GM23338 (cell line): Measurements from ENCODE around the gene DOP1B. TPM values are rescaled to one million over a fixed set of nuclear protein-coding genes. Genes with fewer than 3 reads are reported as not detected.

Experiments used
- ATAC-seq: fragments of 200-7000 bp; cut with Tn5 transposase; 3 replicates; pipeline ENCODE4 v1.9.1; 2020
- DNase-seq: peaks from one replicate; pipeline ENCODE4 v3.0.0-alpha.2; 2015; ENCODE audit warnings: low spot score
- H2AFZ ChIP-seq: fragments of 200-600 bp; sonication (generic); 2 replicates; pipeline ENCODE4 v1.8.0; 2016; ENCODE audit warnings: antibody characterized with exemption, mild to moderate bottlenecking, moderate library complexity
- H3F3A ChIP-seq: fragments of 200-600 bp; sonication (generic); replicated peaks from 2 replicates; pipeline ENCODE4 v1.8.0; 2017; ENCODE audit warnings: antibody characterized with exemption, mixed run types, low read depth
- H3K27ac ChIP-seq: fragments of 200-600 bp; sonication (generic); 2 replicates; pipeline ENCODE4 v1.6.1; 2016; ENCODE audit warnings: low read depth
- H3K27me3 ChIP-seq: fragments of 200-600 bp; sonication (generic); 2 replicates; pipeline ENCODE4 v1.8.0; 2016; ENCODE audit warnings: mild to moderate bottlenecking, mixed run types, moderate library complexity; ENCODE audit not compliant: insufficient read depth
- H3K36me3 ChIP-seq: fragments of 200-600 bp; sonication (generic); 2 replicates; pipeline ENCODE4 v1.8.0; 2016; ENCODE audit warnings: mild to moderate bottlenecking; ENCODE audit not compliant: insufficient read depth
- H3K4me1 ChIP-seq: fragments of 200-600 bp; sonication (generic); 2 replicates; pipeline ENCODE4 v1.8.0; 2016; ENCODE audit warnings: mild to moderate bottlenecking, moderate library complexity; ENCODE audit not compliant: insufficient read depth
- H3K4me2 ChIP-seq: fragments of 200-600 bp; sonication (generic); 2 replicates; pipeline ENCODE4 v1.7.1; 2017; ENCODE audit warnings: mixed run types
- H3K4me3 ChIP-seq: fragments of 200-600 bp; sonication (generic); 2 replicates; pipeline ENCODE4 v1.6.1; 2016; ENCODE audit warnings: mixed run types
- H3K79me2 ChIP-seq: fragments of 200-600 bp; sonication (generic); replicated peaks from 2 replicates; pipeline ENCODE4 v1.8.0; 2017; ENCODE audit warnings: mild to moderate bottlenecking; ENCODE audit not compliant: insufficient read depth
- H3K9me2 ChIP-seq: fragments of 200-600 bp; sonication (generic); 2 replicates; pipeline ENCODE4 v1.8.0; 2017; ENCODE audit not compliant: insufficient read depth
- H4K20me1 ChIP-seq: fragments of 200-600 bp; sonication (generic); replicated peaks from 2 replicates; pipeline ENCODE4 v1.8.0; 2017; ENCODE audit warnings: mild to moderate bottlenecking; ENCODE audit not compliant: insufficient read depth
- H3K27ac Mint-ChIP-seq: 2 replicates; pipeline ENCODE4 v1.8.0; 2020; ENCODE audit warnings: inconsistent platforms, mild to moderate bottlenecking, moderate library complexity, mixed read lengths
- H3K27me3 Mint-ChIP-seq: 3 replicates; pipeline ENCODE4 v1.8.0; 2022; ENCODE audit warnings: low read depth, mild to moderate bottlenecking, moderate library complexity, mixed read lengths, inconsistent platforms; ENCODE audit not compliant: insufficient read depth, poor library complexity
- H3K36me3 Mint-ChIP-seq: 3 replicates; pipeline ENCODE4 v1.8.0; 2021; ENCODE audit warnings: low read depth, mild to moderate bottlenecking, inconsistent platforms, moderate library complexity, mixed read lengths
- H3K4me1 Mint-ChIP-seq: 3 replicates; pipeline ENCODE4 v1.8.0; 2020; ENCODE audit warnings: mild to moderate bottlenecking, inconsistent platforms, mixed read lengths
- H3K4me3 Mint-ChIP-seq: 3 replicates; pipeline ENCODE4 v1.8.0; 2021; ENCODE audit warnings: moderate library complexity, mild to moderate bottlenecking, inconsistent platforms, mixed read lengths
- H3K9me3 Mint-ChIP-seq: 3 replicates; pipeline ENCODE4 v1.8.0; 2020; ENCODE audit warnings: moderate library complexity, mild to moderate bottlenecking, inconsistent platforms, mixed read lengths
- CREB1 ChIP-seq: fragments of 250-450 bp; sonication (Bioruptor Pico); IDR thresholded peaks from 2 replicates; pipeline ENCODE4 v1.5.0; 2020; ENCODE audit warnings: low read depth, mild to moderate bottlenecking, moderate library complexity
- EZH2phosphoT487 ChIP-seq: fragments of 200-600 bp; sonication (generic); IDR thresholded peaks from one replicate; pipeline ENCODE4 v1.8.1; 2018; ENCODE audit warnings: antibody characterized with exemption; ENCODE audit not compliant: unreplicated experiment
- ZNF114 ChIP-seq: fragments of 250-450 bp; sonication (Bioruptor Pico); IDR thresholded peaks from 2 replicates; pipeline ENCODE4 v1.5.0; 2020; ENCODE audit warnings: mild to moderate bottlenecking, moderate library complexity
- polyA plus RNA-seq: library from polyadenylated mRNA; unstranded; fragments of >200 nt; fragmentation: Nextera tagmentation; extraction: Ambion mirVana; gene quantifications from 2 replicates; pipeline ENCODE4 v1.2.1, GENCODE V29; 2016
- total RNA-seq: library from RNA; depleted of rRNA; stranded (reverse); fragments of >200 nt; shearing (Covaris generic); gene quantifications from 2 replicates; pipeline ENCODE4 v1.2.3, GENCODE V29; 2014; rRNA removed

Gene DOP1B
- total and polyA plus RNA-seq, 2 experiments from 2014 or later: 4.9 to 18.0 TPM

GRCh38 chr21:36205962-36206361 lies 49.3 kb downstream of the DOP1B start:
- H3K27ac ChIP-seq: no peak overlapping the region
- no peak for ATAC-seq
- H3K4me3 ChIP-seq: no peak overlapping the region
- no peaks in the 10 kb centered on the region for H3K36me3 ChIP-seq
- no peaks in the 10 kb centered on the region for H3K9me2 ChIP-seq
- Mint-ChIP-seq H3K27me3 (peaks cover 8% of the 10 kb centered on the region), H3K4me3 (no peak overlapping the region), H3K9me3 (no peaks in the 10 kb centered on the region), H3K36me3 (no peaks in the 10 kb centered on the region; the same call in 2 of the 3 replicates), H3K4me1 (peaks cover 11% of the 10 kb centered on the region), H3K27ac (no peak overlapping the region)
- no peaks in the 10 kb centered on the region for H3K79me2 ChIP-seq
- no peaks in the 10 kb centered on the region for H3K27me3 ChIP-seq
- H3K4me1 ChIP-seq: no peaks in the 10 kb centered on the region
- no peak for DNase-seq
- no peak overlapping the region for H2AFZ ChIP-seq
- no peaks in the 10 kb centered on the region for H3F3A ChIP-seq
- 0 out of 2 replicates have a peak, but pooled peaks cover under 1% of the 10 kb centered on the region for H4K20me1 ChIP-seq
- no peak overlapping the region for H3K4me2 ChIP-seq
- TF ChIP-seq CREB1 (CRISPR knock-in tag) (no peak), ZNF114 (CRISPR knock-in tag) (no peak), EZH2phosphoT487 (no peak)

Other genes starting within 250 kb of the DOP1B start
- 33.8 and 45.1 TPM in 2 replicates for gene SETD4, start 96.3 kb upstream of the DOP1B start, total RNA-seq
- 32.5 and 33.1 TPM in 2 replicates for gene SETD4, start 96.3 kb upstream of the DOP1B start, polyA plus RNA-seq
- 487 and 499 TPM in 2 replicates for gene CBR1, start 86.8 kb upstream of the DOP1B start, total RNA-seq
- 273 and 285 TPM in 2 replicates for gene CBR1, start 86.8 kb upstream of the DOP1B start, polyA plus RNA-seq
- gene CBR3, start 21.7 kb upstream of the DOP1B start, total RNA-seq: 4.0 and 4.6 TPM in 2 replicates
- gene CBR3, start 21.7 kb upstream of the DOP1B start, polyA plus RNA-seq: 8.2 and 8.7 TPM in 2 replicates
- gene MORC3, start 163.4 kb downstream of the DOP1B start, total RNA-seq: 22.3 and 25.4 TPM in 2 replicates
- gene MORC3, start 163.4 kb downstream of the DOP1B start, polyA plus RNA-seq: 9.1 and 11.5 TPM in 2 replicates
- gene CHAF1B, start 228.6 kb downstream of the DOP1B start, total RNA-seq: 13.1 and 17.4 TPM in 2 replicates
- 7.9 and 9.0 TPM in 2 replicates for gene CHAF1B, start 228.6 kb downstream of the DOP1B start, polyA plus RNA-seq